Raji (cell line): Measurements from ENCODE around the gene COL23A1.

ENCODE experiments used
- POLR2A ChIP-seq: IDR thresholded peaks from 2 replicates; pipeline ENCODE4 v1.6.1; 2011; ENCODE audit warnings: low read depth, low read length, control low read depth; ENCODE audit not compliant: insufficient read depth

COL23A1 gene

DNA sequence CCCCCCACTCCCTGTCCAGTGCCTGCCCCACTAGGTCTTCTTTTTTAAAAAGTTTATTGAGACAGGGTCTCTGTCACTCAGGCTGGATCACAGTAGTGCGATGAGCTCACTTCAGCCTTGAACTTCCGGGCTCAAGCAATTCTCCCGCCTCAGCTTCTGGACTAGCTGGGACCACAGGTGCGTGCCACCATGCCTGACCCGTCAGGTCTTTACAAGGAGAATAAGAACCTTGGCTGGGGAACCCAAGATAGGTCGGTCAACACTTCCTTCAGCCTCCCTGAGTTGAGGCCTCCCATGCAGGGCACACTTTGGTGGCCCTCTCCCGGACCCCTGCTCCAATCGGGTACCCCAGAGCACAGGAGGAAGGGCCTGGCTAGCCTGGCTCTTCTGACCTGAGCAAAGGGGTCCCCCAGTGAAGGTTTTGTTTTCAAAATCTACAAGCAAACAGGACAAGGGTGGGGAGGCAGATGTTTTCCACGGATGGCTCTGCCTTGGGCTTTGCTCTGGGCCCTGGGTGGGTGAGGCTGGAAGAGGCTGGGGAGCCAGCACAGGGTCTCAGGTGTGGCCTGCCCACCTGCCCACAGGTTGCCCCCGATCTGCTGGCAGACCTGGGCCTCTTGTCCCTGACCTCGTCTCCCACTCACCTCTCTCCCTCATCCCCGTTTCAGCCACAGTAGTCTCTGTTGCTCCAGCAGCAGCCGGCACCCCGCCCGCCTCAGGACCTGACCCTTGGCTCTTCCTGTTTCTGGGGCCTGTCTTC lies 248.9 kb downstream of the COL23A1 start:
- no peak for TF ChIP-seq POLR2A

DNA sequence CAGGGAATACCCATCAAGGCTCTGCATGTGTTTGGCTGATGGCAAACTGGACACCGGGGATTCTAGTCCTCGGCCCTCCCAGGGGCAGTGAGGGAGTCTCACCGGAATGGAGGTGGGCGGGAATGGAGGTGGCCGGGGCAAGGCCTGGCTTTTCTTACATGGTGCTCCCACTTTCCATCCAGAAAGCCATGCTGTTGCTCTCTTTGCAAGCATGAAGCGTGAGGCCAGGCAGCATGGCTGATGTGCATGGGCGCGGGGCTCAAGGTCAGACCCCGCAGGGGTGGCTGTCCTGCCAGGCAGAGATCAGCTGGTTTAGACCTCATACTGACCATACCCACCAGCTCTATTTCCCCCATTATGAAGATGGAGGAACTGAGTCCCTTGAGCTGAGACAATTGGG lies 249.6 kb downstream of the COL23A1 start:
- TF ChIP-seq POLR2A, result no peak

DNA sequence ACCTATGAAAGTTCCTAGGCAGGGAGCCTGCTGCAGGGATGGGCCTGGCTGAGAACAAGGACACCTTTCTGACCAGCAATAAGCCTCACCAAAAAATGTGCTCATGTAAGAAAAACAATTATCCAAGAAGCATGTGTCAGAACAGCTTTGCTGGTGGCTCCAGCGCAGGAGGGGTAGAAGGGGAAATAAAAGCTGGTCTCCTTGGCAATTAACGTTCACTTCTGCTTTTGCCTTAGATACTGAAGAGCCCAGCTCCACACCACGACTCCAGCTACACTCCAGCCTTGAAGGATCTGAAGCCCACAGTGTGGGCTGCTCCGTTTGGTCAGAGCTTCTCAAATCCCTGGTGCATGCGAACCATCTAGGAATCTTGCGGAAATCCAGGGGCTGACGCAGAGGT lies 250.0 kb downstream of the COL23A1 start:
- no peak for TF ChIP-seq POLR2A

DNA sequence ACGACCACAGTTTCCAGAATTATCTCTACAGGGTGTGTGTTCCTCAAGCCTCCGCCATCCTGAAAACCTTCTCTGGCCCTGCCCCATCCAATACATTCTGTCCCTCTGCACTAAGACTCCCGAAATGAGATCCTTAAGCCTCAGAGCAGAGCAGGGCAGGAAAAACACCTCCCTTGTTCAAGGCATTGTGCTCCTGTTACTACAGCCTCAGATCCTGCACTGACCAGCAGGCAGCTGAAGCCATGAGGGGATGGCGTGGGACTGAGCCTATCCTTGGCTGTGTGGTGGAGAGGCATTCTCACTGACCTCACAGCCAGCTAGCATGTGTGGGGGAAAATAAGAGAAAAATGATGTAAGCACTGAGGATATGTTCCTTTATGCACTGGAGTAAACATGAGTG lies 250.9 kb downstream of the COL23A1 start:
- no peak for TF ChIP-seq POLR2A

DNA sequence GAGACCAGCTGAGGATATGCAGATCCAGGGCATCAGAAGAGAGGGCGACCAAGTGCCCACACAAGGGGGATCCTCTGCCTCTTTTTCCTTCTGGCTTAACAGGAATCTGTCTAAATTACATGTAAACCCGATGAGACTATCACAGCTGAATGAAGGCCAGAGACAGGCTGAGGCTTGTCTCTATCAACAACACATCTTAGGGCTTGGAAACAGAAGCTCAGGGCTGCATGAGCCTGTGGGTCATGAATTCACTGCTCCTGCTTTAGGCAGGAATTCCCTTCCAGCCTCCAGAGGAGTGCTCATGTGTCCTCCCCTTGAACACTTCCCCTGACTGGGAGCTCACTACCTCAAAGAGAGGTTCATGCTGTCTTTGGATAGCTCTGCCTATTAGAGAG lies 251.4 kb downstream of the COL23A1 start:
- no peak for TF ChIP-seq POLR2A

DNA sequence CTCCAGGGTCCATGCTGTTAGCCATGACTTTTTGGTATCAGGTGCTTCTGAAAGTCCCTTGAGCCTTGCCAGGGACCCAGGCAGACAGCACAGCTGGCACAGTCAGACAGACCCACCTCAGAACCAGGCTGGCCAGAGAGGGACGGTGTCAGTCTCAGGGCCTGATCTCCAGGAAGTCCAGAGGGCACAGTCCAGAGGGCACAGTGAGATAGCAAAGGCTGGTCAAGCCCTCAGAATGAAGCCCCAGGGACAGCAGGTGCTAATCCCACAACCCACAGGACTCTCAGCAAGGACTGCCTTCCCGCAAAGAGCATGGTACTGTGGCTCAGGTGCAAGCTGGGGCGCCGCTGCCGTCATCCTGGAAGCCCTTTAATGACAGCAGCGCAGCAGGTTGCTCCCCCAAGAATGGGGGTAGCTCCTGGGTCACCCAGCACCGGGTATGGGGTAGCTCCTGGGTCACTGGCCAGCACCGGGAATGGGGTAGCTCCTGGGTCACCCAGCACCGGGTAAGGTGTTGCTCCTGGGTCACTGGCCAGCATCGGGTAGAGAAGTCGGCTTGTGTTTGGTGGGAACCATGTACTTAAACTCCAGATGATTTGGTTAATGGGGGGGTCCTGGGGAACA lies 252.0 kb downstream of the COL23A1 start:
- no peak for TF ChIP-seq POLR2A

DNA sequence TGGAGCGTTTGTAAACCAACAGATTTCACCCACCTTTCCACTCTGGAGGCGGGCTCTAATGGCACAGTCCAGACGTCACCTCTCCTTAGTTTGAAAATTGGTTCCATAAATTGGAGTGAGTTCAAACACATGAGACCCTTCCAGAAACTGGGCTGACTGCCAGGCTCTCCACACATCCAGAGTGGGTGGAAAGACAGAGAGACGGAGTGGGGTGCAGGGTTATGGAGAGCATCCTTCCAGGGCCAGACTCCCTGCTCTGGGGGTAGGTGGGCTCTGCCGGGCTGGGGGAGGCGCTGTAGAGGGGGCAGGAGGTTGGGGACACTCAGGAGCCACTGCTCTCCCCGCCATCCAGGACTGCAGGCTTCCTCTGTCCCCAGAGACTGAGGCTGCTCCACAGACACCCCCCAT lies 252.9 kb downstream of the COL23A1 start:
- TF ChIP-seq POLR2A, result no peak

DNA sequence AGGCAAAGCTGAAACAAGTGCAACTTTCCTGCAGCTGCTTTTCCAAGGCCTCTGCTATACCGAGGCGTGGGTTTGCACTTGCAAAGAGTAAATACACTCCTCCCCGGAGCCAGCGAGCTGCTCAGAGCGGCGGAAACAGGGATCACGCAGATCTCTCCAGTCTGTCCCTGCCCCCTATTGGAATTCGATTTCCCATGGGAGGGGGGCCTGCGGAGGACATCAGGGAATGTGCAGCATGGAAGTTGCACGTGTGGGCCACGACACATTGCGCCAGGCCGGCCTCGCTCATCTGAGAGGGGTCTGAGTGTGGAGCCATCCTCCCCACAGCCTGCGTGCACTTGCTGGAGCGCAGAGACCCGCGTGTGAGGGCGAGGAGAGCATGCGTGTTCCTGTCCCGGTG lies 253.3 kb downstream of the COL23A1 start:
- TF ChIP-seq POLR2A, result no peak

DNA sequence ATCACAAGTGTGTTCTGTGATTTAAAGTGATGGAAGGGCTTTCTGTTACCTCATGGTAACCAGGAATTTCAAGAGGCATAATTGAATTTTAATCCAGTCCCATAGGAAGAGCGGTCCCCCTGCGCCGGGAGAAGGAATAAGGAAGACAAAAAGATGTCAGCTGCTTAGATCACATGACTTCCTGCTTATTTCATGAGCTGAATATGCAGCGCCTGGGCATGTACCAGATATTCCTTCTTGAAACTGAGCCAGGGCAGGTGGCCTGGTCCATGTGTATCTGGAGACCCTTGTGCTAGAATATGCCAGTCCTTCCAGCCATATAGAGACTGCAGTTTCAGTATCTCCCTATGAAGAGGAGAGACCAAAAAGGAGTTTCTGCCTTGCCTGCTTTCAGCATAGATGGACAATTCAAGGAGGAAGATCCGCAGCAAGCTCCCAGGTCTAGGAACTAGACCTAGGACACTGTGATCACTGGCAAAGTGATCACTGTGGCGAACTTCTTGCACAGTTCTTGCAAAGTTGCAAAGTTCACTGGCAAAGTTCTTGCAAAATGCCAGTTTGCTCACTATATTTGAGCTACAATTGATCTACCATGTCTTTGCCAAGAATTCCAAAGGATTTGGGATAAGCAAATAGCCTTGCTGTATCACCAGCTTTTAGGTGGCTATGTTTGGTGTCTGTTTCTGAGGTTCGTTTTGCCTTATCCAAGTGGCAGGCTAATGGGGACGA lies 254.7 kb downstream of the COL23A1 start:
- TF ChIP-seq POLR2A, result no peak

DNA sequence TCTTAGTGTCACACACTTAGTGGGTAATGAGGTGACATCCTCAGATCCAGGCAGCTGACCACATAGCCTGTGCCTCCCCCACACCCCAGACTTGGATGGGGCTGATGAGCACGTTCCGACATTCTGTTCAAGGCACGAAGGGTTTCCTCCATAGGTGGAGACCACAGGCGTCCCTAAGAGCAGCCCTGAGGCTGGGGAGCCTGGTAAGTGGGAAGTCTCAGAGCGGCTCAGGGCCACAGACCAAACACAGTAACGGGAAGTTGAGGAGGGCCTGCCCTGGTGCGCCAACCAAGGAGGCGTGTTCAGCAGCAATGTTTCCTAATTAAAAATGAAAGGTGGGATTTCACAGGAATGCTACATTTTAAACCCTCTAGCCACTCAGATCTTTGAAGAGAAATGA lies 255.3 kb downstream of the COL23A1 start:
- no peak for TF ChIP-seq POLR2A

DNA sequence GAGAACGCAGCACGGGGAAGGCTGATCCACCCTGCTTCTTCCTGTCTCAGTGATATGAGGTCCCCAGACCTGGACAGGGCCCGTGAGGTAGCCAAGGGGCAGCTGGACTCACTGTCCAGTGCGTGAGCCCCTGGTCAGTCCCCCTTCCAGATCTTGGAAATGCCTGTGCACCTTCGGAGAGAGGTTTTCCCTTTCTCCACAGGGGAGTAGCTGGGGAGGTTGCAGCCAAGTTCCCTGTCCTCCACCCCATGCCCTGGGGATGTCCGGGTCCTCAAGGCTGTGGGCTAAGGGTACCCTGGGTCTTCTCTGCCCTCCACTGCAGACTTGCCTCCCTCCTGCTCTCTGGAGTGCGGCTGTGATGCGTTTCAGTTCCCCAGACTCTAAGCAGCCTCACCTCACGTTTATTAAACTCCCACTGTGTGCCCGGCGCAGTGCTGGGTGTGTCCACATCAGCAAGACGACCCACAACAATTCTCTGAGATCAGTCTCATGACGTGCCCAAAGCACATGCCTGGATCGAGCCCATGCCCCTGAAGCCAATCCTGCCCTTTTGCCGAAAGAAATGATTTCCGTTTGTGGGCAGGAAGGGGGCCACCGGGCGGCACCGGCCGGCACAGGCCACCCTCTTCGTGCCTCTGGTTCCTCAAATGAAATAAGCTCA lies 256.2 kb downstream of the COL23A1 start:
- TF ChIP-seq POLR2A, result no peak

DNA sequence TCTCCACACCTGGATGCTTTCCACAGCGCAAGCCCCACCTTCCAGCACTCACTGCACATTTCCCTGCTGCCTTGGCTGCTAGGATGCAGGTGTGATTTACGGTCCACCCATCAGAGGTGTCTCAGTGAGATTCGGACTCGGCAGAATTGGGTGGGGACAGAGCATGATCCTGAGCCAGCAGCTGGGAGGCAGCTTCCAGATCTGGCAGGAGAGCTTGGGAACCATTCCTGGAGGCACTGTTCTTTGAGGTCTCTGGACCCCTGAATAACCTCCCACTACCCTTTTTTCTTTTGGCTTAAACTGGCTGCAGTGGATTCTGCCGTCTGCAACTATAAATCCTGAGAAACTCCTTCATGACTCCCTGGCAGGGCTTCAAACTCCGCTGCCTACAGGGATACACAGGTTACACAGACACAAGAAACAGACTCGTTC lies 258.0 kb downstream of the COL23A1 start:
- no peak for TF ChIP-seq POLR2A

DNA sequence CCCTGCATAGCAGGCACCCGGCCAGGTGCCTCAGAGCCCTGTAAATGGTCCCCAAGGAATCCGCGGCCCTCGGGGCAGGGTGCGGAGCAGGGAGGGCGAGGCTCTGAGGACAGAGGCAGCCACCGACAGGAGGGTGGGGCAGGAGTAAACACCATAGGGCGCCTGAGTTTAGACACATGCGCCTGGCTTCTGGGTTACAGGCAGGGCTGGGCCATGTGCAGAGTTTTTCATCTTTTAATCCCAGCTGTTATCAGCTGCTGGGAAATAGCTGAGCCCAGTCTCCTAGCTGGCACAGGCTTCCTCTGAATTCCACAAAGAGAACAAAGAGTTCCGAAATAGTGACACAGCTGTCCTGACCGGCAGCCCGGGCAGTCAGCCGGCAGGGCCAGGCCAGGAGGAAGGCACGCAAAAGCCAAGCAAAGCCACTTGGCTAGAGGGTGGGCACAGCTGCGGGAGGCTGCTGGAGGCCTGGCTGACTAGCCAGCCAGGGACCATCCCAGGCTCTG lies 258.6 kb downstream of the COL23A1 start:
- no peak for TF ChIP-seq POLR2A

DNA sequence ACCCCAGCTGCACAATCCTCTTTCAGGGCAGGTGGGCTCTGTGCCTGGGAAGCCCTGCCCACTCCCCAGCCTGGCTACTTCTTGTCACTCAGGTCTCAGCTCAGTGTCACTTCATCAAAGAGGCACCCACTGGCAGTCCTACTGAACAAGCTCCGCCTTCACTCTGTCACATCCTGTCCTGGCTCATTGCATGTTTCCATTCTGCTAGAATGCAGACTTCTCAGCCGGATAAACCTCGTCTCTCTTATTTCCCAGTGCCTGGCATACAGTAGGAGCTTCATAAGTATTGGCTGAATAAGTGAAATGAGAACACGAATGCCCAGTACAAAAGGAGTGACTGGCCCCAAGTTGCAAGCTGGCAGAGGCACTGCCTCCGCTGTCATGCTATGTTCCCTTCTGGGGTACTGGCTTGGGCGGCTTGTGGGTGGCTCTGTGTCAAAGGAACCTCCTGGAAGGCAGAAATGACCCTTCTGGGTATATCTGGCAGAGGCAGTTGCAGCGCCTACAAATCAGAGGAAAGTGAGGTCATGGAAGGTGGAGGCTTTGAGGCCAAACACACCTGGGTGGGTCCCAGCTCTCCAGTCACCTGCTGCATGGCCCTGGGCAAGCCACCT lies 259.3 kb downstream of the COL23A1 start:
- no peak for TF ChIP-seq POLR2A

DNA sequence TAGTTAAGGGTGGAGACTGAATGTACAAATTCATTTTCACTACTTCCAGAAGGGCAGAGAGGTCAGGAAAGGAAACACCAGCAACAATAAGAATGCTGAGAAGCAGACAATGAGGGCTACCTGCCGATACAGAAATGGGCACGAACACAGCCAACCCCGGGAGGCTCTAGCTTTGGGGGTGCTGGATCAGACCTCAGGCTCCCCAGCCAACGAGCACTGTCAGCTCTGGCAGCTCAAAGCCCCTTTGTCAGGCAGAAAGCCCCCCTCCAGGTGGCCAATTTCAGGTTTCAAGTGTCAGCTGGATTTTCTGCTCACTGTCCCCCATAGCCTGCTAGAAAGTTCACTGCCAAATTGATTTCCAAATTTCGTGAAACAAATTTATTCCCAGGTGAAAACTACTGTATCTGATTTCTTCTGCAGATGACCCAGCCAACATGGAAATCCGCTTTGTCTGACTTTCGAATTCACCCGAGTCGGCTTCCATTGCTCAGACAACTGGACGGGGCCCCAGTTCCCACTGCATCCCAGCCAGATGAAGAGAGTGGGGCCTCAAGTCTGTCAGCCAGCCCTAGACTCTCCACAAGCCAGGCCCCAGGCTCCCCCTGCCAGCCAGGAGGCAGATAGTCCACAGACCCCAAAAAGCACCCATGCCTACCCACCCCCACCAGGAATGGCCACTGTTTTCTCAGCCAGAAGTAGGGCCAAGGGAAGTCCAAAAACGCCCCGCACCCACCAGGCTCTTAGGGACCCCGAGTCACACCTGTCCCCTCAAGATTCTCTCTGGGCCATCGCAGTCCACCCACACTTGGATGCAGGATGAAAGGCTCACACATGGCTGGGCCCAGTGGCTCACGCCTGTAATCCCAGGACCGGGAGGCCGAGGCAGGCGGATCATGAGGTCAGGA lies 261.1 kb downstream of the COL23A1 start:
- TF ChIP-seq POLR2A, result no peak
